Stimulated activated CD4-positive, alpha-beta T cell treated with anti-CD3 and anti-CD28 coated beads, TNF-alpha, amount 100 ng/mL, for 1 hour (primary cell): ENCODE results near the gene ARL15.
"Not testable (repeated sequence)": the region's sequence is repeated elsewhere in the genome, so short reads cannot be mapped to it uniquely, and the experiment has no call there.

Source experiments
- DNase-seq, 3 donors: peaks; one replicate each; pipeline ENCODE4 v3.0.0-alpha.2; 2020; ENCODE audit warnings: low read depth in 3 of 3, low spot score in 1 of 3

ARL15 gene

GRCh38 chr5:53858700-53859456, 451.5 kb downstream of the ARL15 start:
- DNase-seq, result no peak

DNA sequence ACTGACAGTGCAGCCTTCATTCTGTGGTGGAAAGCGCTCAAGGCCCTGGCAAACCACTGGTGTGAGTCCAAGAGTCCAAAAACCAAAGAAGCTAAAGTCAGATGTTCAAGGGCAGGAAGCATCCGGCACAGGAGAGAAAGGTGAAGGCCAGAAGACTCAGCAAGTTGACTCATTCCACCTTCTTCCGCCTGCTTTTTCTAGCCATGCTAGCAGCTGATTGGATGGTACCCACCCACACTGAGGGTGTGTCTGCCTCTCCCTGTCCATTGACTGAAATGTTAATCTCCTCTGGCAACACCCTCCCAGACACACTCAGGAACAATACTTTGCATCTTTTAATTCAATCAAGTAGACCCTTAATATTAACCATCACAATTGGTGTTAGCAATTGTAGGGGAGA, 453.9 kb downstream of the ARL15 start:
- no peak for DNase-seq

GRCh38 chr5:53836851-53837430, 473.4 kb downstream of the ARL15 start:
- DNase-seq, result not testable (repeated sequence)

DNA sequence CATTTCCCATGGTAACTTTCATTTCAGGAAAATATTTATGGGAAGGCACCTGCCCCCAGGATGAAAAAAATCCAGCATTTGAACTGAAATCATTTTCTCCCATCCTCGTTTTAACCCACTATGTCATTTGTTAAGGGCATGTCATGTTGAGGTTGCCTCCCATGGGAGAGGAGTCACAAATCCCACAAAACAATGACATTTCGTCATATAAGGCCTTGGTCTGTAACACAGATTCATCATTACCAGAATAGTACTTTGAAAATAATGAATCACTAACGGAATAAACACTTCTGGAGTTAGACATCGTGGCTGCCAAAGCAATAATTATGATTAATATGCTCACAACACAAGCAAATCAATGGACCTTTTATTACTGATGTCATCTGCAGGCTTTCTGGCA, 475.9 kb downstream of the ARL15 start:
- DNase-seq, result no peak
